PC-9 (cell line): ENCODE data around the gene U2SURP. TPM values are rescaled to one million over a fixed set of nuclear protein-coding genes. Genes with fewer than 3 reads are reported as not detected.

Experiments used
- BruUV-seq: library from RNA; stranded (reverse); fragments of 400-500 nt; replicated peaks from 2 replicates; lab custom pipeline; 2021; lab: Mats Ljungman, UMichigan
- CTCF ChIA-PET: fragments of 300-600 bp; sonication (Branson Sonifier 250); formaldehyde crosslinking; loops from one replicate; lab custom pipeline; 2022; ENCODE audit warnings: antibody characterized with exemption; lab: Charles Lee
- POLR2A ChIA-PET: fragments of 300-600 bp; sonication (Branson Sonifier 250); formaldehyde crosslinking; loops from one replicate; lab custom pipeline; 2022; ENCODE audit warnings: antibody characterized with exemption; ENCODE audit not compliant: unreplicated experiment; lab: Charles Lee
- DNase-seq, 2 experiments: peaks; one replicate each; pipeline versions ENCODE4 v3.0.0 to v3.0.0-alpha.2; 2015 to 2022; ENCODE audit warnings: mixed read lengths in 1 of 2
- H2AFZ ChIP-seq: fragments of 200-600 bp; sonication (generic); 2 replicates; pipeline ENCODE4 v1.8.1; 2017; ENCODE audit warnings: antibody characterized with exemption
- H3F3A ChIP-seq: fragments of 200-600 bp; sonication (generic); 2 replicates; pipeline ENCODE4 v1.8.1; 2017; ENCODE audit warnings: antibody characterized with exemption, mild to moderate bottlenecking, low read depth; ENCODE audit not compliant: insufficient read depth
- H3K27ac ChIP-seq: fragments of 200-600 bp; sonication (generic); 2 replicates; pipeline ENCODE4 v1.6.1; 2016; ENCODE audit warnings: mixed run types
- H3K27me3 ChIP-seq: fragments of 200-600 bp; sonication (generic); 2 replicates; pipeline ENCODE4 v1.6.1; 2016; ENCODE audit warnings: low read depth, mixed run types; ENCODE audit not compliant: insufficient read depth
- H3K36me3 ChIP-seq: fragments of 200-600 bp; sonication (generic); 2 replicates; pipeline ENCODE4 v1.6.1; 2016; ENCODE audit warnings: low read depth, mixed run types
- H3K4me1 ChIP-seq: fragments of 200-600 bp; sonication (generic); replicated peaks from 2 replicates; pipeline ENCODE4 v1.6.1; 2016; ENCODE audit warnings: mixed run types; ENCODE audit not compliant: insufficient read depth
- H3K4me2 ChIP-seq: fragments of 200-600 bp; sonication (generic); 2 replicates; pipeline ENCODE4 v1.6.1; 2017; ENCODE audit warnings: mixed run types
- H3K4me3 ChIP-seq: fragments of 200-600 bp; sonication (generic); 2 replicates; pipeline ENCODE4 v1.6.1; 2016; ENCODE audit warnings: mixed run types
- H3K79me2 ChIP-seq: fragments of 200-600 bp; sonication (generic); 2 replicates; pipeline ENCODE4 v1.6.1; 2017; ENCODE audit warnings: low read depth, mixed run types
- H3K9me2 ChIP-seq: fragments of 200-600 bp; sonication (generic); 2 replicates; pipeline ENCODE4 v1.8.1; 2017; ENCODE audit warnings: mild to moderate bottlenecking; ENCODE audit not compliant: insufficient read depth
- H3K9me3 ChIP-seq: fragments of 200-600 bp; sonication (generic); 2 replicates; pipeline ENCODE4 v1.8.1; 2016; ENCODE audit warnings: low read depth; ENCODE audit not compliant: insufficient read depth
- H4K20me1 ChIP-seq: fragments of 200-600 bp; sonication (generic); 2 replicates; pipeline ENCODE4 v1.8.1; 2017; ENCODE audit not compliant: insufficient read depth
- EZH2 ChIP-seq: fragments of 200-600 bp; sonication (generic); IDR thresholded peaks from 2 replicates; pipeline ENCODE4 v1.8.0; 2017; ENCODE audit warnings: antibody characterized with exemption, low read depth
- intact Hi-C: fragments of 100-400 bp; cut with micrococcal nuclease; formaldehyde crosslinking; loops from one replicate; pipeline ENCODE4 v1.10.0; 2022; ENCODE audit not compliant: unreplicated experiment
- total RNA-seq: library from RNA; stranded (reverse); gene quantifications from 2 replicates; pipeline ENCODE4 v1.2.3, GENCODE V29; 2021
- TF ChIP-seq, protein P1 (sequence below): fragments of 200-600 bp; sonication (generic); conservative IDR thresholded peaks from 2 replicates; pipeline ENCODE4 v1.6.1; 2017; ENCODE audit warnings: mixed run types, antibody characterized with exemption, mild to moderate bottlenecking, moderate library complexity

Gene U2SURP
- total RNA-seq, 1 experiment from 2014 or later, result 126 TPM

DNA sequence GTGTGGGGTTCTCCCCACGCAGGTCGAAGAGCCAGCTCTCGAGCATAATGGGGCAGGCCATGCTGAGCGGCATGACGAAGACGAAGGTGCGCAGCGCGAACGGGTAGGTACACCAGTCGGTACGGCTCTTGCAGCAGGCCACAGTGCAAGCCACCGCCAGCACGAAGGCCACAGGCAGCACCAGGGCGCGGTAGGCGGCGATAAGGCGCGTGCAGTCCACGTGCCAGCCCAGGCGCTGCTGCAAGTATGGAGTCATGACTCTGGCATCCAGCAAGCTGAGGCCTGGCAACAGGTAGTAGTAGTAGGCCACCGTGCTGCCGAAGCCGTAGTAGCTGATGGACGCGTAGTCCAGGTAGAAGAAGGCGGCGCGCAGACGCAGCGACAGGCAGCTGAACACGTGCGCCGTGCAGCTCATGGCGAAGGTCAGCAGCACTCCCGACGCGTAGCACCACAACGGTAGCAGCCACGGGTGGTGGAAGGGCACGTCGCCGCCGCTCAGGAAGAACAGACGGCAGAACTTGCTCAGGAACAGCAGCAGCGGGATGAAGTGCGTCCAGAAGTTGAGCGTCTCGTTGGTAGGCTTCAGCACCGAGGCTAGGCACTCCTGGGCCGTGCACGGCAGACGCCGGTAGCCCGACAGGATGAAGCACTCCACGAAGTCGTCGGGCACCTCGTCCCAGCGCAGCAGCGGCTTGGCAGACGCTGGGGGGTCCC, 38.7 kb upstream of the U2SURP start:
- Histone ChIP-seq H3K9me3 (no peaks in the 10 kb centered on the region), H3K79me2 (no peaks in the 10 kb centered on the region), H3K4me3 (no peak overlapping the region), H3K27me3 (no peaks in the 10 kb centered on the region), H3K36me3 (no peaks in the 10 kb centered on the region), H3K27ac (no peak overlapping the region), H3K4me1 (peaks cover 29% of the 10 kb centered on the region), H4K20me1 (no peaks in the 10 kb centered on the region), H3K9me2 (no peaks in the 10 kb centered on the region), H3K4me2 (no peak overlapping the region), H2AFZ (no peak overlapping the region), H3F3A (no peaks in the 10 kb centered on the region; the same call in 1 of the 2 replicates)
- no TSS peak for BruUV-seq
- intact Hi-C loops, result no loop called here
- TF ChIP-seq, protein P1, sequence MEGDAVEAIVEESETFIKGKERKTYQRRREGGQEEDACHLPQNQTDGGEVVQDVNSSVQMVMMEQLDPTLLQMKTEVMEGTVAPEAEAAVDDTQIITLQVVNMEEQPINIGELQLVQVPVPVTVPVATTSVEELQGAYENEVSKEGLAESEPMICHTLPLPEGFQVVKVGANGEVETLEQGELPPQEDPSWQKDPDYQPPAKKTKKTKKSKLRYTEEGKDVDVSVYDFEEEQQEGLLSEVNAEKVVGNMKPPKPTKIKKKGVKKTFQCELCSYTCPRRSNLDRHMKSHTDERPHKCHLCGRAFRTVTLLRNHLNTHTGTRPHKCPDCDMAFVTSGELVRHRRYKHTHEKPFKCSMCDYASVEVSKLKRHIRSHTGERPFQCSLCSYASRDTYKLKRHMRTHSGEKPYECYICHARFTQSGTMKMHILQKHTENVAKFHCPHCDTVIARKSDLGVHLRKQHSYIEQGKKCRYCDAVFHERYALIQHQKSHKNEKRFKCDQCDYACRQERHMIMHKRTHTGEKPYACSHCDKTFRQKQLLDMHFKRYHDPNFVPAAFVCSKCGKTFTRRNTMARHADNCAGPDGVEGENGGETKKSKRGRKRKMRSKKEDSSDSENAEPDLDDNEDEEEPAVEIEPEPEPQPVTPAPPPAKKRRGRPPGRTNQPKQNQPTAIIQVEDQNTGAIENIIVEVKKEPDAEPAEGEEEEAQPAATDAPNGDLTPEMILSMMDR, result no peak
- no peak for TF ChIP-seq EZH2
- ChIA-PET POLR2A (no interaction called here), CTCF (no interaction called here)
- no peak for DNase-seq

DNA sequence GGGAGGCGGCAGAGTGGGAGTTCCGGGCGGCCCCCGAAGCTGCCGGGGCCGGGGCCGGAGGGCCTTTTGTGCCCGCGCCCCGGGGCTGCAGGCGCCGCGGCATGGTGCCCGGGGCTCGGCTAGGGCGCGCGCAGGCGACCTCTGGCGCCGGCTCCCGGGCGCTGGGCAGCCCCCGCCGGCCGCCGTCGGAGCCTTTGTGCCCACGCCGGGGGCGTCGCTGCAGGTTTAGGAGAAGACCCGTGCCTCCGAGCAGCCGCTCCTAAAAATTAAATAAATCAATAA, 38.2 kb upstream of the U2SURP start:
- Histone ChIP-seq H3K27ac (no peak overlapping the region), H3K4me2 (no peak overlapping the region), H3F3A (no peaks in the 10 kb centered on the region; the same call in 1 of the 2 replicates), H3K79me2 (no peaks in the 10 kb centered on the region), H3K27me3 (no peaks in the 10 kb centered on the region), H3K9me2 (no peaks in the 10 kb centered on the region), H3K4me3 (no peak overlapping the region), H3K36me3 (no peaks in the 10 kb centered on the region), H4K20me1 (no peaks in the 10 kb centered on the region), H3K4me1 (peaks cover 24% of the 10 kb centered on the region), H3K9me3 (no peaks in the 10 kb centered on the region), H2AFZ (no peak overlapping the region)
- ChIA-PET POLR2A (no interaction called here), CTCF (no interaction called here)
- TF ChIP-seq EZH2, result no peak
- TF ChIP-seq, protein P1, result no peak
- no peak for DNase-seq
- intact Hi-C loops, result no loop called here
- BruUV-seq, result no TSS peak

DNA sequence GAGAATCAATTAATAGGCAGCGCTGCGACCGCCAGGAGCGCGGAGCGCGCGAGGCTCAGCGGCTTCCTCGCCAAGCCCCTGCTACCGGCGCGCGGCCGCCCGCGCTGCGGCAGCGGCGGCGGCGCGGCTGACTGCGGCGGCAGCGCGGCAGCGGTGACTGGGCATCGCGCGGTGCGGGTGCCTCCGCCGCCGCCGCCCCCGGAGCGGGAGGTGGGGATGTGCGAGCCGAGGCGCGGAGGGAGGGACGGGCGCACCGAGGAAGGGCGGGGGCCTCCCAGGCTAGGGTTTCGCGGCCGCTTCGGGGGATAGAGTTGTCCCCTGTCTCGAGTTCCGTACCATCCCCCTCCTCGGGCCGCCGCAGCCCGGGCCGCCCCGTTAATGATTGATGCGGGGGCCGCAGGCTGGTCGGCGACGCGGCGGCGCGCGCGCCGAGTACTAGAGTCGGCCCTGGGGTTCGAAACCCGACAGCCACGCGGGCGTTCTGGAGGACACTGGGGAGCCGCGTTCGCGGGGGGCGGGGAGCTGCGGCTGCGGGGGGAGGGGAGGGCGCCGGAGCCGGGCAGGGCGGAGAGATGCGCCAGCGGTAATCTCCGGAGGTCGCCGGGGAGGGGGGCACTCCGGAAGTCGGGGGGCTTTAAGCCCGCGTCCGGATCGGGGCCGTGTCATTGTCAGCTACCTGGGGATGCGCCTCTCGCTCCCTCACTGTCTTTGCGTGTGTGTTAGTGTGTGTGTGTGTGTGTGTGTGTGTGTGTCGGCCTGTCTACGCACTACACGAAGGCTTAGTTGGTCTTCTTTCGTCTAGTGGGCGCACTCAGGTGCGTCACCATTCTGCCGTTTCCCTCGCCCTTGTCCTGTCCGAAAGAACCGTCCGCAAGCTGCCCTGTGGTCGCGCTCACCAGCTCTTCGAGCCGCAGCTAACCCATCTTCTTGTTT, 37.6 kb upstream of the U2SURP start, which contains the start of gene PAQR9:
Gene PAQR9 (minus strand): TSS at position 159 of the 933 bp plus-strand sequence. CDS start 338 bp downstream, outside the sequence.
- CTCF ChIA-PET, result no interaction called here
- POLR2A ChIA-PET, result no interaction called here
- Histone ChIP-seq H4K20me1 (no peaks in the 10 kb centered on the region), H3K4me3 (peak within 1 kb of the TSS; percentile 46; the same call in 1 of the 2 replicates), H3K9me3 (no peaks in the 10 kb centered on the region), H3K4me2 (no peak within 1 kb of the TSS), H3K4me1 (peaks cover 19% of the 10 kb centered on the region), H3K27me3 (no peaks in the 10 kb centered on the region), H3K36me3 (no peaks in the 10 kb centered on the region), H3K27ac (no peak within 1 kb of the TSS), H2AFZ (no peak within 1 kb of the TSS), H3F3A (no peaks in the 10 kb centered on the region; the same call in 1 of the 2 replicates), H3K9me2 (no peaks in the 10 kb centered on the region), H3K79me2 (no peaks in the 10 kb centered on the region)
- peak in 1 of 2 experiments; percentile 18 for DNase-seq
- TF ChIP-seq, protein P1, result no peak
- TF ChIP-seq EZH2, result no peak
- BruUV-seq, result no TSS peak
- intact Hi-C loops, result no loop called here
